ENCODE measurements around the gene MSRB1. TPM values are rescaled to one million over a fixed set of nuclear protein-coding genes. Genes with fewer than 3 reads are reported as not detected.

MSRB1 gene
- total RNA-seq, 1 donor from 2014 or later: 16.6 TPM

DNA sequence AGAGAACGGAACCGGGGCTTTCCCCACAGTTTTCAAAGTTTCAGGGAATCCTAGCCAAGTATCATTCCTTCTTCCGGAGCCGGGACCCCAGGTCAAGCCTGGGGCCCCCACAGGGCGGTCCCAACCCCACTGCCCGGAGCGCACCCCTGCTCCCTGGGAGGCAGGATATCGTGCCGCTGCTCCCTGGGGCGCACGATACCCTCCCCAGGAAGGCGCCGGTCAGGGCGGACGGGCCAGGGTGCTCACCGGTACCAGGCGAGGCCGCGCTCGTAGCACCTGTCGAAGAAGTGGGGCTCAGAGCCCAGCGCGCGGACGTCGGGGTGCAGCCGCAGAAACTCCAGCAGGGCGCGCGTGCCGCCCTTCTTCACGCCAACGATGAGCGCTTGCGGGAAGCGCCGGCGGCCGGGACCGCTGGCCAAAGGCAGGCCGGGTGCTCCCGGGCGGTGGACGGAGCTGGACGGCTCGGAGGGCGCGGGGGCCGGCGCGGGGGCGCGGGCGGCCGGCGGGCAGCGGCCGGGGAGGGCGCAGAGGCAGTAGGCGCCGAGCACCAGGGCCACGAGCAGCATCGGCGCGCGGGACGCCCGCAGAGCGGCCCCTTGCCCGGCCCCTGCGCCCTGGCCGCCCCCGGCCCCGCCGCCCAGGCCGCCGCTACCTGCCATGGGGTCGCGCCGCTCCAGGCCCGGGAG lies 25.2 kb downstream of the MSRB1 start:
- Mint-ChIP-seq H3K4me3 (no peak overlapping the region), H3K4me1 (peaks cover 5% of the 10 kb centered on the region), H3K36me3 (ENCODE audit: low read depth) (no peaks in the 10 kb centered on the region), H3K27me3 (peaks cover 39% of the 10 kb centered on the region), H3K27ac (no peak overlapping the region), H3K9me3 (no peaks in the 10 kb centered on the region)
- intact Hi-C loops (cut with micrococcal nuclease): no loop called here
- TF ChIP-seq, protein P1, sequence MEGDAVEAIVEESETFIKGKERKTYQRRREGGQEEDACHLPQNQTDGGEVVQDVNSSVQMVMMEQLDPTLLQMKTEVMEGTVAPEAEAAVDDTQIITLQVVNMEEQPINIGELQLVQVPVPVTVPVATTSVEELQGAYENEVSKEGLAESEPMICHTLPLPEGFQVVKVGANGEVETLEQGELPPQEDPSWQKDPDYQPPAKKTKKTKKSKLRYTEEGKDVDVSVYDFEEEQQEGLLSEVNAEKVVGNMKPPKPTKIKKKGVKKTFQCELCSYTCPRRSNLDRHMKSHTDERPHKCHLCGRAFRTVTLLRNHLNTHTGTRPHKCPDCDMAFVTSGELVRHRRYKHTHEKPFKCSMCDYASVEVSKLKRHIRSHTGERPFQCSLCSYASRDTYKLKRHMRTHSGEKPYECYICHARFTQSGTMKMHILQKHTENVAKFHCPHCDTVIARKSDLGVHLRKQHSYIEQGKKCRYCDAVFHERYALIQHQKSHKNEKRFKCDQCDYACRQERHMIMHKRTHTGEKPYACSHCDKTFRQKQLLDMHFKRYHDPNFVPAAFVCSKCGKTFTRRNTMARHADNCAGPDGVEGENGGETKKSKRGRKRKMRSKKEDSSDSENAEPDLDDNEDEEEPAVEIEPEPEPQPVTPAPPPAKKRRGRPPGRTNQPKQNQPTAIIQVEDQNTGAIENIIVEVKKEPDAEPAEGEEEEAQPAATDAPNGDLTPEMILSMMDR (IDR thresholded peaks at IDR 0.05): no peak
- no peak for DNase-seq
- CTCF ChIA-PET: no interaction called here
- POLR2A ChIA-PET: no interaction called here
- no peak for ATAC-seq (ENCODE audit: low read depth)

DNA sequence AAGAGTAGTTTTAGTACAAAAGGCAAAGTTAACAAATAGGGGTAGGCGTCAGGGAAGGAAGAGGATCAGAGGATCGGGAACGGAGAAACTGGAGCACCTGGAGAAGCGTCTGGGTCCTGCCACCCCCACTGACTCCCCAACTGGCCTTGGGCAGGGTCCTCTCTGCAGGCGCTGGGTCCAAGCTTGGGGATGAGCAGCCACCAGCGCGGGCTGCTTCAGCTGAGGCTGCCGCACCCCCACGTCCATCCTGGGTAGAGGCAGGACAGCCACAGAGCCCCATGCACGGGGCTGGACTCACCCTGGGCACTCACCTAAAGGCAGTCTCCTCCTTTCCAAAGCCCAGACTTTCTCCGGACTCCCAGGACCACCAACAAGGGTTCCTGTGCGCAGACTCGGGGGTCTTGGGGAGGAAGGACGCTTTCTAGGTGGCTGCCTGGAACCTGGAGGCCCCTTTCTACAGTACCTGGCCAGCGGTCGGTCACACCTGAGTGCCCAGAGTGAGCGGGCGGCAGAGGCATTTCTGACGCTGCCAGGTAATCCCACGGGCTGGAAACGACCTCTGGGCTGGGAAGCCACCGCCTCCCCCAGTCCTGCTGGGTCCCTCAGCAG lies 25.8 kb downstream of the MSRB1 start:
- peaks cover 34% of the 10 kb centered on the region for H3K27me3 Mint-ChIP-seq
- no peak overlapping the region for H3K4me3 Mint-ChIP-seq
- TF ChIP-seq, protein P1 (IDR thresholded peaks at IDR 0.05): no peak
- no peaks in the 10 kb centered on the region for H3K9me3 Mint-ChIP-seq
- H3K36me3 Mint-ChIP-seq (ENCODE audit: low read depth): no peaks in the 10 kb centered on the region
- ChIA-PET CTCF (no interaction called here), POLR2A (no interaction called here)
- H3K4me1 Mint-ChIP-seq: peaks cover 5% of the 10 kb centered on the region
- DNase-seq (no peak), ATAC-seq (ENCODE audit: low read depth) (no peak)
- no peak overlapping the region for H3K27ac Mint-ChIP-seq
- intact Hi-C loops (cut with micrococcal nuclease): no loop called here

DNA sequence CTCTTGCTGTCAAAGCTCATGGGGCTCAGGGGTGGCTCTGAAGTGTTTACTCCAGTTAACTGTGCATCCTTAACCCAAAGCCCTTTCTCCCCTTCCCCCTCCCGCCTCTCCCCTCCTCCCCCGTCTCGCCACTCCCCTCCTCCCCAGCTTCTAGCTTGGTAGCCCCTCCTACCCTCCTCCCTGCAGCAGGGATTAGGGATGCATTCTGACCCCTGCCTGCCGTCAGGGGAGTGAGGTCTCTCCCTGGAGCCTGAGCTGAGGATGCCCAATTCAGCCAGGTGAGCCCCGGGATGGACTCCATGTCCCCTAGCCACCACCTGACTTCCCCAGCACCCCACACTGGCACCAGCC lies 26.4 kb downstream of the MSRB1 start:
- POLR2A ChIA-PET: no interaction called here
- ATAC-seq (ENCODE audit: low read depth) (no peak), DNase-seq (no peak)
- H3K27me3 Mint-ChIP-seq: peaks cover 34% of the 10 kb centered on the region
- peaks cover 5% of the 10 kb centered on the region for H3K4me1 Mint-ChIP-seq
- no peaks in the 10 kb centered on the region for H3K36me3 Mint-ChIP-seq (ENCODE audit: low read depth)
- no peak overlapping the region for H3K4me3 Mint-ChIP-seq
- CTCF ChIA-PET: no interaction called here
- no peak overlapping the region for H3K27ac Mint-ChIP-seq
- intact Hi-C loops (cut with micrococcal nuclease): no loop called here
- H3K9me3 Mint-ChIP-seq: no peaks in the 10 kb centered on the region
- TF ChIP-seq, protein P1 (IDR thresholded peaks at IDR 0.05): no peak

DNA sequence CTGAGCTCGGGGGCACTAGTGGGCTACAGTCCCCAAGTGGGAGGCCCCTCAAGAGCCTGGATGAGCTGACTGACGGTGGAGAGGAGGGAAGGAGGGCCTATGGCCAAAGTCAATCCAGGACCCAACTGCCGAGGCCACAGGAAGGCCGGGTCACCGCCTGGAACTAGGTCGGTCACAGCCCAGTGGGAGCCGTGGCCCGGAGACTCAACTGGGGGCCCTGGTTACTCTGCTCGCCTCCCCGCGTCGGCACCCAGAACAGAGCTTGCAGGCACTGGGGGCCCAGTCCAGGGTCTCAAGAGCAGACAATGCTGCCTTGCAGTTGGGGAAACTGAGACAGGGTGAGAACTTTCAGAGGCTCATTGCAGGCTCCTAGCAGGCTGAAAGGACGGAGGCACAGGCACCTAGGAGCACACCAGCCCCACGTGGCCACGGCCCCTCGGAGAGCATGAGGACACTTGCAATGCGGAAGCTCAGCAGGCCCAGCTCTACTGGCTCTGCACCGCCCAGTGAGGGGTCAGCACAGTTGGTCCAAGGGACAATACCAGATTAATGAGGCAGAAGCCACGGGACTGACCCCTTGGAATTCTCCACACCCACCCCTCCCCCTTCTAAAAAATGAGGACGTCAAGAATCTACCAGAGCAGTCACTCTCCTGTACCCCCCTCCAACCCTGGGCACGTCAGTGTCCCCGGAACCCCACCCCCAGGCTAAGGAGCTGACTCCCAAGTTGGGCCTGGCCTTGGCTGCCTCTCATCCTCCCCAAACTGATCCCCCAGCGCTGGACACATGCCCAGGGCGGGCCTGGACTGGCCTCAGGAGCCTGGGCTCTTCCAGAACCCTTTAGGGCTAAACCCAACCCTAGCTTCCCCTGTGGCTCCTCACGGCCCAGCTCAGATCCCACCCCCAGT lies 27.0 kb downstream of the MSRB1 start:
- Mint-ChIP-seq H3K27me3 (peaks cover 30% of the 10 kb centered on the region), H3K4me1 (peaks cover 2% of the 10 kb centered on the region), H3K4me3 (no peak overlapping the region), H3K9me3 (no peaks in the 10 kb centered on the region), H3K27ac (no peak overlapping the region), H3K36me3 (ENCODE audit: low read depth) (no peaks in the 10 kb centered on the region)
- CTCF ChIA-PET: no interaction called here
- DNase-seq: no peak
- intact Hi-C loops (cut with micrococcal nuclease): no loop called here
- ATAC-seq (ENCODE audit: low read depth): no peak
- TF ChIP-seq, protein P1 (IDR thresholded peaks at IDR 0.05): no peak
- POLR2A ChIA-PET: no interaction called here

DNA sequence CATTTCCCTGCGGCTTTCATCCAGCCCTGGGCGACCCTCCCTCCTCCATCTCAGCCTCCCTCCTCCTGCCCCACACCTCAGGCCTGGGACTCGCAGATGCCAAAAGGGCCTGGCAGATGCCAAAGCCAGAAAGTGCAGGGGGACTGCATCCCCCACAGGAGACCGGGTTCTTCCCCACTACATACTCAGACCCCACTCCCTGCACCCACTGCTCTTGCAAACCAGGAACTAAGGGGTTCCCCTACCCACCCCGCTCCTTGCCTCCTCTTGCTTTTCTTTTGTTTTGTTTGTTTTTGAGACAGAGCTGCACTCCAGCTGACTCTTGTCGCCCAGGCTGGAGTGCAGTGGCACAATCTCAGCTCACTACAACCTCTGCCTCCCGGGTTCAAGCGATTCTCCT lies 28.0 kb downstream of the MSRB1 start:
- Mint-ChIP-seq H3K27me3 (peaks cover 22% of the 10 kb centered on the region), H3K27ac (no peak overlapping the region), H3K36me3 (ENCODE audit: low read depth) (no peaks in the 10 kb centered on the region), H3K4me3 (no peak overlapping the region), H3K9me3 (no peaks in the 10 kb centered on the region), H3K4me1 (no peaks in the 10 kb centered on the region)
- no peak for DNase-seq
- no peak for ATAC-seq (ENCODE audit: low read depth)
- TF ChIP-seq, protein P1 (IDR thresholded peaks at IDR 0.05): no peak
- intact Hi-C loops (cut with micrococcal nuclease): no loop called here
- ChIA-PET POLR2A (no interaction called here), CTCF (no interaction called here)

Measured in activated B cell treated with CpG ODN at 0.5 μM for 24 hours (primary cell).